ENCODE results near the gene LIPC. TPM values are rescaled to one million over a fixed set of nuclear protein-coding genes. Genes with fewer than 3 reads are reported as not detected.

LIPC gene
- polyA plus RNA-seq, 2 of the 4 experiments (the other 2 are of a cell fraction) = 0.13 to 0.30 TPM

DNA sequence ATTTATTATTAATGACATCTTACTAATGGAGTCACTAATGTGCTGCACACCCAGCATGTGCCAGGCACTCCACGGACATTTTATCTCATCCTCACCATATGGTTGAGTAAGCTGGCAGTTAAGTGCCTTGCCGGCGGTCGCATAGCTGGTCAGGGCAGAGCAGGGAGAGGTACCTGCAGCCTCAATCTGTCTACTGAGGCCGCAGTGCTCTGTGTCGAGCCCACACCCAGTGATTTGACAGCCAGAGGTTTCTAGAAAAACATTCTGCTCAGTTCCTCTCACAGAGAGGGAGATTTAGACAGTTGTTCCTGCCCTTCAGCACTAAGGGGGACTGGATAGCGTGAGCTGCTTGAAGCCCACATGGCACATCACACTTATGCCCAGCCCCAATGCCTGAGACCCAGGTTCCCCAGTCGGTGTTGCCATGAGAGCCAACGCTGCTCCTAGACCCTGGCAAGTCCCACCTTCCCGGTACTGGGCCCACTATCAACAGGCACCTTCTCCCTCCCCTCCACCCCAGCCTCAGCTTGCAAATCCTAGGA, 2.6 kb downstream of the LIPC start:
- TF ChIP-seq, protein P1, sequence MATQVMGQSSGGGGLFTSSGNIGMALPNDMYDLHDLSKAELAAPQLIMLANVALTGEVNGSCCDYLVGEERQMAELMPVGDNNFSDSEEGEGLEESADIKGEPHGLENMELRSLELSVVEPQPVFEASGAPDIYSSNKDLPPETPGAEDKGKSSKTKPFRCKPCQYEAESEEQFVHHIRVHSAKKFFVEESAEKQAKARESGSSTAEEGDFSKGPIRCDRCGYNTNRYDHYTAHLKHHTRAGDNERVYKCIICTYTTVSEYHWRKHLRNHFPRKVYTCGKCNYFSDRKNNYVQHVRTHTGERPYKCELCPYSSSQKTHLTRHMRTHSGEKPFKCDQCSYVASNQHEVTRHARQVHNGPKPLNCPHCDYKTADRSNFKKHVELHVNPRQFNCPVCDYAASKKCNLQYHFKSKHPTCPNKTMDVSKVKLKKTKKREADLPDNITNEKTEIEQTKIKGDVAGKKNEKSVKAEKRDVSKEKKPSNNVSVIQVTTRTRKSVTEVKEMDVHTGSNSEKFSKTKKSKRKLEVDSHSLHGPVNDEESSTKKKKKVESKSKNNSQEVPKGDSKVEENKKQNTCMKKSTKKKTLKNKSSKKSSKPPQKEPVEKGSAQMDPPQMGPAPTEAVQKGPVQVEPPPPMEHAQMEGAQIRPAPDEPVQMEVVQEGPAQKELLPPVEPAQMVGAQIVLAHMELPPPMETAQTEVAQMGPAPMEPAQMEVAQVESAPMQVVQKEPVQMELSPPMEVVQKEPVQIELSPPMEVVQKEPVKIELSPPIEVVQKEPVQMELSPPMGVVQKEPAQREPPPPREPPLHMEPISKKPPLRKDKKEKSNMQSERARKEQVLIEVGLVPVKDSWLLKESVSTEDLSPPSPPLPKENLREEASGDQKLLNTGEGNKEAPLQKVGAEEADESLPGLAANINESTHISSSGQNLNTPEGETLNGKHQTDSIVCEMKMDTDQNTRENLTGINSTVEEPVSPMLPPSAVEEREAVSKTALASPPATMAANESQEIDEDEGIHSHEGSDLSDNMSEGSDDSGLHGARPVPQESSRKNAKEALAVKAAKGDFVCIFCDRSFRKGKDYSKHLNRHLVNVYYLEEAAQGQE (IDR thresholded peaks at IDR 0.05) = peak; percentile 48
- no peak for TF ChIP-seq EHF (CRISPR knock-in tag; IDR thresholded peaks at IDR 0.05)
- H3K4me2 ChIP-seq = no peak overlapping the region
- FAIRE-seq (no peak), DNase-seq (ENCODE audit: low read depth in 1 of 2, low spot score in 1 of 2) (no peak), ATAC-seq (0 out of 6 replicates have a peak, but pooled peaks of 1 of the 2 experiments have one; percentile 22)
- no peaks in the 10 kb centered on the region for H3K9me3 ChIP-seq
- WGBS (ENCODE audit: missing lambda C conversion rate) = 92% methylated on average over 10 of the region's 10 CpGs
- CTCF ChIA-PET = no interaction called here
- peaks cover 50% of the 10 kb centered on the region for H3K4me1 ChIP-seq
- peak overlapping the region in 1 of 2 experiments; percentile 71; a peak in 3 of 6 replicates for H3K27ac ChIP-seq
- no peak overlapping the region for H3K4me3 ChIP-seq
- POLR2A ChIA-PET = interaction anchor here (0.7 to 0.9 kb wide), 2 partner anchors 113 to 337 kb away, joined by 3 read pairs; partner anchors contain the start of gene MINDY2

DNA sequence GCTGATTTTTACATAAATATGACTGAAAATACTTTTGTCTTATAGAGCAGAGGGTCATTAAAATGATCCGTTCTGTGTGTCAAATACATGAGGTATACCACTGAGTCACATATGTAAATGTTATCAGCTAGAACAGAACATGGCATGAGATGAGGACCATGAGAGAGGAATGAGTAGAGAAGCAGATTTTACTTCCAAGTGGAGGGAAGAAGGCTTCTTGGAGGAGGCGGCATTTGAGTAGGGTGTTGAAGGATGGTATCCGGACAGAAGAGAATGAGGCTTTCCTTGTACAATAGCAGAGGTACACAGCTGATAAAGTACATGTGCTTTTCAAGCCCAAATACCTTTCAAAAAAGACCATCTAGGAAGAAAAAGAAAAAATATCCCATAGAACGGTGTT, 4.8 kb downstream of the LIPC start:
- H3K9me3 ChIP-seq = no peaks in the 10 kb centered on the region
- no peak for FAIRE-seq
- ATAC-seq = no peak
- H3K4me2 ChIP-seq = no peak overlapping the region
- peaks cover 67% of the 10 kb centered on the region for H3K4me1 ChIP-seq
- CTCF ChIA-PET = interaction anchor here (0.5 to 1.7 kb wide), 5 partner anchors 15 to 1057 kb away, joined by 3 to 4 read pairs (median 3); partner anchors contain the start of gene MINDY2
- H3K4me3 ChIP-seq = no peak overlapping the region
- POLR2A ChIA-PET = no interaction called here
- H3K27ac ChIP-seq = peak overlapping the region; percentile 3 to 92; a peak in 3 of 6 replicates
- 77% methylated on average over 4 of the region's 4 CpGs for WGBS (ENCODE audit: missing lambda C conversion rate)
- DNase-seq (ENCODE audit: low read depth in 1 of 2, low spot score in 1 of 2) = no peak
- TF ChIP-seq HOXA7 (CRISPR knock-in tag; IDR thresholded peaks at IDR 0.05) (no peak), POLR2AphosphoS2 (conservative IDR thresholded peaks at IDR 0.05; ENCODE audit: low read length) (no peak), CEBPB (IDR thresholded peaks at IDR 0.05) (no peak), ZFP36 (IDR thresholded peaks at IDR 0.05; ENCODE audit: borderline replicate concordance, partially characterized antibody) (peak; percentile 12), CBX2 (IDR thresholded peaks at IDR 0.05; ENCODE audit: borderline replicate concordance, low read depth) (no peak)

GRCh38 chr15:58437531-58438105, 5.8 kb downstream of the LIPC start:
- FAIRE-seq (no peak), DNase-seq (ENCODE audit: low read depth in 1 of 2, low spot score in 1 of 2) (no peak), ATAC-seq (no peak)
- 85% methylated on average over 9 of the region's 9 CpGs for WGBS (ENCODE audit: missing lambda C conversion rate)
- Histone ChIP-seq H3K4me3 (no peak overlapping the region), H3K27ac (peak overlapping the region; percentile 92 to 93), H3K9me3 (no peaks in the 10 kb centered on the region), H3K4me1 (peaks cover 67% of the 10 kb centered on the region), H3K4me2 (no peak overlapping the region)
- ChIA-PET CTCF (interaction anchor here (1.2 to 1.7 kb wide), 2 partner anchors 110 to 334 kb away, joined by 3 read pairs; partner anchors contain the start of gene MINDY2), POLR2A (no interaction called here)
- TF ChIP-seq RARB (CRISPR knock-in tag; IDR thresholded peaks at IDR 0.05) (no peak), HES2 (IDR thresholded peaks at IDR 0.05) (no peak), ZNF302 (CRISPR knock-in tag; IDR thresholded peaks at IDR 0.05) (no peak), HMGXB4 (CRISPR knock-in tag; IDR thresholded peaks at IDR 0.05; ENCODE audit: borderline replicate concordance) (no peak), FOSB (CRISPR knock-in tag; IDR thresholded peaks at IDR 0.05) (no peak), MAX (IDR thresholded peaks at IDR 0.05) (no peak), JUNB (IDR thresholded peaks at IDR 0.05) (no peak), CHD2 (IDR thresholded peaks at IDR 0.05; ENCODE audit: low read length, partially characterized antibody) (no peak), CBX8 (IDR thresholded peaks at IDR 0.05) (no peak)
